Vagina (tissue), 2 donors: ENCODE data around the gene ARAP1.

Experiments
- CTCF ChIP-seq, 3 experiments: fragments of 450-650 bp in 2 of 3; fragments of 200-600 bp in 1 of 3; sonication (generic) in 1 of 3; IDR thresholded peaks; one replicate each; pipeline ENCODE4 v1.5.1; 2017 to 2019; ENCODE audit warnings: antibody characterized with exemption in 3 of 3, mild to moderate bottlenecking in 2 of 3, moderate library complexity in 2 of 3
- POLR2A ChIP-seq, 2 donors: fragments of 450-650 bp; IDR thresholded peaks; one replicate each; pipeline ENCODE4 v1.6.1; 2017; ENCODE audit warnings: antibody characterized with exemption in 2 of 2, mild to moderate bottlenecking in 2 of 2, moderate library complexity in 2 of 2
- POLR2AphosphoS5 ChIP-seq, 2 donors: sonication (generic); formaldehyde crosslinking; IDR thresholded peaks; one replicate each; pipeline ENCODE4 v1.9.0; 2017; ENCODE audit warnings: antibody characterized with exemption in 2 of 2, mild to moderate bottlenecking in 2 of 2, low read depth in 1 of 2; ENCODE audit not compliant: insufficient read depth in 1 of 2

- TF ChIP-seq POLR2A (IDR thresholded peaks at IDR 0.05) (no peak), CTCF (IDR thresholded peaks at IDR 0.05) (no peak), POLR2AphosphoS5 (IDR thresholded peaks at IDR 0.05; ENCODE audit: insufficient read depth in 1 of 2, low read depth in 1 of 2) (no peak)
These were observed 24.7 kb downstream of the ARAP1 start for GRCh38 chr11:72727521-72727920.
